HepG2 (cell line): ENCODE results near the gene RPS6KL1. TPM values are rescaled to one million over a fixed set of nuclear protein-coding genes. Genes with fewer than 3 reads are reported as not detected.

Experiments used
- ATAC-seq: fragments of 200-7000 bp; cut with Tn5 transposase; 3 replicates; pipeline ENCODE4 v1.9.1; 2020; ENCODE audit warnings: mild to moderate bottlenecking, moderate library complexity
- BruUV-seq: library from RNA; stranded (reverse); fragments of 400-500 nt; replicated peaks from 2 replicates; lab custom pipeline; 2021; lab: Mats Ljungman, UMichigan
- CTCF ChIA-PET: fragments of 300-600 bp; formaldehyde crosslinking; extraction: SDS; loops from one replicate; lab custom pipeline; 2021; ENCODE audit warnings: low total read pairs, inconsistent platforms, low intra/inter-chr PET ratio; lab: Yijun Ruan, JAX
- POLR2A ChIA-PET: fragments of 350-600 bp; sonication (Branson Sonifier 250); formaldehyde crosslinking; loops from one replicate; lab custom pipeline; 2020; ENCODE audit warnings: antibody characterized with exemption, inconsistent platforms; lab: Yijun Ruan, JAX
- DNase-seq: peaks from one replicate; pipeline ENCODE4 v3.0.0-alpha.2; 2015; ENCODE audit warnings: low spot score
- FAIRE-seq: peaks from 3 replicates; lab custom pipeline; 2011; peaks lifted over from hg19 to GRCh38; lab: Jason Lieb, UNC
- H2AFZ ChIP-seq: one replicate; pipeline ENCODE4 v1.6.1; 2011; ENCODE audit warnings: low read length, inconsistent platforms
- H3K27ac ChIP-seq: fragments of 300-600 bp; 3 replicates; pipeline ENCODE4 v1.8.0; 2011; ENCODE audit warnings: mixed run types, mild to moderate bottlenecking, mixed read lengths, low read length, inconsistent platforms; ENCODE audit not compliant: insufficient read depth; ENCODE audit errors: extremely low read length
- H3K27me3 ChIP-seq, 2 experiments: fragments of 200-600 bp in 1 of 2; 2 replicates in 1 of 2; 3 replicates in 1 of 2; pipeline versions ENCODE4 v1.6.0 to v1.8.0; 2011; ENCODE audit warnings: low read length in 2 of 2, mild to moderate bottlenecking in 2 of 2, moderate library complexity in 2 of 2, inconsistent platforms in 1 of 2; ENCODE audit not compliant: insufficient read depth in 2 of 2, control insufficient read depth in 1 of 2
- H3K36me3 ChIP-seq, 2 experiments: fragments of 200-600 bp in 1 of 2; replicated peaks in 1 of 2; 2 replicates in 1 of 2; 3 replicates in 1 of 2; pipeline versions ENCODE4 v1.5.1 to v1.8.0; 2011; ENCODE audit warnings: low read length in 2 of 2, inconsistent platforms in 1 of 2; ENCODE audit not compliant: insufficient read depth in 2 of 2, control insufficient read depth in 1 of 2
- H3K4me1 ChIP-seq: 2 replicates; pipeline ENCODE4 v1.5.1; 2012; ENCODE audit warnings: low read length, inconsistent platforms; ENCODE audit not compliant: insufficient read depth
- H3K4me2 ChIP-seq: 2 replicates; pipeline ENCODE4 v1.6.0; 2011; ENCODE audit warnings: low read depth, low read length, inconsistent platforms
- H3K4me3 ChIP-seq, 3 experiments: fragments of 200-600 bp in 1 of 3; sonication (generic), shearing (Covaris generic) in 1 of 3; replicated peaks in 1 of 3; 2 replicates each; pipeline ENCODE4 v1.5.1; 2011 to 2016; ENCODE audit warnings: low read length in 3 of 3, inconsistent platforms in 2 of 3, low read depth in 2 of 3, mild to moderate bottlenecking in 2 of 3, control low read depth in 1 of 3, mixed read lengths in 1 of 3; ENCODE audit not compliant: insufficient read depth in 1 of 3
- H3K79me2 ChIP-seq: one replicate; pipeline ENCODE4 v1.6.1; 2011; ENCODE audit warnings: low read length, inconsistent platforms; ENCODE audit not compliant: insufficient read depth
- H3K9ac ChIP-seq: 2 replicates; pipeline ENCODE4 v1.6.0; 2011; ENCODE audit warnings: mild to moderate bottlenecking, low read depth, low read length, inconsistent platforms; ENCODE audit not compliant: insufficient read depth
- H3K9me3 ChIP-seq: 2 replicates; pipeline ENCODE4 v1.5.1; 2012; ENCODE audit warnings: mild to moderate bottlenecking, low read length
- H4K20me1 ChIP-seq: 2 replicates; pipeline ENCODE4 v1.6.0; 2011; ENCODE audit warnings: inconsistent platforms, mild to moderate bottlenecking, low read length, moderate library complexity; ENCODE audit not compliant: insufficient read depth
- FOSL1 ChIP-seq: sonication (generic); formaldehyde crosslinking; IDR thresholded peaks from 2 replicates; pipeline ENCODE4 v1.9.0; 2021; ENCODE audit warnings: missing genetic modification reagents, borderline replicate concordance
- GLI4 ChIP-seq: sonication (generic); formaldehyde crosslinking; IDR thresholded peaks from 2 replicates; pipeline ENCODE4 v1.5.1; 2020; ENCODE audit warnings: missing genetic modification reagents, mild to moderate bottlenecking, moderate library complexity, borderline replicate concordance
- HCFC1 ChIP-seq: fragments of 150-350 bp; IDR thresholded peaks from 2 replicates; pipeline ENCODE4 v1.6.1; 2014; ENCODE audit warnings: low read depth, low read length
- MNT ChIP-seq: fragments of 450-650 bp; IDR thresholded peaks from 2 replicates; pipeline ENCODE4 v1.6.1; 2016
- NFE2L1 ChIP-seq: sonication (generic); formaldehyde crosslinking; IDR thresholded peaks from 2 replicates; pipeline ENCODE4 v1.4.0; 2020; ENCODE audit warnings: missing genetic modification reagents, mild to moderate bottlenecking, borderline replicate concordance
- RFX3 ChIP-seq: IDR thresholded peaks from 2 replicates; pipeline ENCODE4 v1.6.1; 2016; ENCODE audit warnings: missing biosample characterization, missing genetic modification reagents
- TEF ChIP-seq: sonication (generic); formaldehyde crosslinking; IDR thresholded peaks from 2 replicates; pipeline ENCODE4 v1.5.0; 2020; ENCODE audit warnings: missing genetic modification reagents
- TFDP1 ChIP-seq: IDR thresholded peaks from 2 replicates; pipeline ENCODE4 v1.6.1; 2016; ENCODE audit warnings: missing compliant biosample characterization, missing genetic modification reagents, borderline replicate concordance
- ZBTB21 ChIP-seq: sonication (generic); formaldehyde crosslinking; IDR thresholded peaks from 2 replicates; pipeline ENCODE4 v1.4.0; 2020; ENCODE audit warnings: missing genetic modification reagents
- ZFP36 ChIP-seq: fragments of 150-350 bp; IDR thresholded peaks from 2 replicates; pipeline ENCODE4 v1.6.1; 2018; ENCODE audit warnings: borderline replicate concordance, low read length, low read depth; ENCODE audit not compliant: partially characterized antibody
- ZNF549 ChIP-seq: sonication (generic); formaldehyde crosslinking; IDR thresholded peaks from 2 replicates; pipeline ENCODE4 v1.5.0; 2020; ENCODE audit warnings: missing genetic modification reagents
- WGBS: methylation state at CpG from one replicate; pipeline ENCODE4 v1.1.6; 2017; ENCODE audit warnings: low lambda C conversion rate; 5-methylcytosine and 5-hydroxymethylcytosine counted together
- in situ Hi-C: cut with HindIII; loops from 2 replicates; pipeline ENCODE4 v1.10.0; 2017; ENCODE audit warnings: low pct_unique_long_range_greater_than_20kb; ENCODE audit not compliant: extremely low pct_ligation_motif_present
- intact Hi-C: fragments of 100-400 bp; cut with micrococcal nuclease; formaldehyde crosslinking; loops from one replicate; pipeline ENCODE4 v1.10.0; 2022; ENCODE audit not compliant: unreplicated experiment
- polyA plus RNA-seq, 8 experiments: library from polyadenylated mRNA; depleted of rRNA in 3 of 8; stranded (reverse) in 7 of 8; unstranded in 1 of 8; fragments of >200 nt; fragmentation: Illumina TruSeq in 4 of 8; extraction: Trizol in 4 of 8; gene quantifications; 2 replicates each; pipeline versions ENCODE4 v1.2.1 to v1.2.3, GENCODE V29; 2011 to 2016; ENCODE audit warnings: low read depth in 4 of 8, missing spikeins in 1 of 8, mixed read lengths in 1 of 8; ENCODE audit not compliant: insufficient read depth in 1 of 8
- total RNA-seq, 5 experiments: library from RNA; depleted of rRNA; stranded (reverse); fragments of >200 nt; fragmentation: Illumina TruSeq; extraction: Trizol; gene quantifications; 2 replicates each; pipeline ENCODE4 v1.2.3, GENCODE V29; 2016; ENCODE audit warnings: low read depth in 1 of 5

RPS6KL1 gene
- total and polyA plus RNA-seq, 2 of the 13 experiments (the other 11 are each of a cell fraction or from before 2014, with no cell fraction given): 6.5 to 11.5 TPM

GRCh38 chr14:74910556-74910955 lies 12.5 kb downstream of the RPS6KL1 start (continued):
- no peak for TF ChIP-seq TEF (CRISPR knock-in tag)
- TF ChIP-seq GLI4 (CRISPR knock-in tag): no peak
- no peak for TF ChIP-seq TFDP1

GRCh38 chr14:74909911-74910310 lies 13.1 kb downstream of the RPS6KL1 start:
- no peak for ATAC-seq
- H3K9ac ChIP-seq: no peak overlapping the region
- no peak overlapping the region for H2AFZ ChIP-seq
- H3K27ac ChIP-seq: no peak overlapping the region
- in situ Hi-C loops (loop anchor here (5.0 kb wide), 2 partner anchors 48 to 182 kb away; no protein-coding TSS in a partner anchor), intact Hi-C loops (no loop called here)
- 73% methylated on average over 8 of the region's 10 CpGs for WGBS
- TF ChIP-seq NFE2L1 (CRISPR knock-in tag) (no peak), ZBTB21 (no peak), FOSL1 (CRISPR knock-in tag) (no peak), HCFC1 (no peak), ZFP36 (no peak), MNT (no peak), ZNF549 (CRISPR knock-in tag) (no peak), RFX3 (CRISPR knock-in tag) (no peak)
- no peaks in the 10 kb centered on the region for H3K36me3 ChIP-seq
- H3K4me2 ChIP-seq: no peak overlapping the region
- ChIA-PET POLR2A (no interaction called here), CTCF (no interaction called here)
- FAIRE-seq: no peak
- no peak for DNase-seq
- no peak overlapping the region for H3K4me3 ChIP-seq
- H3K4me1 ChIP-seq: peaks cover 16% of the 10 kb centered on the region; the same call in 1 of the 2 replicates
- no peaks in the 10 kb centered on the region for H3K9me3 ChIP-seq
- H4K20me1 ChIP-seq: no peaks in the 10 kb centered on the region
- no TSS peak for BruUV-seq
- H3K79me2 ChIP-seq: no peaks in the 10 kb centered on the region
- H3K27me3 ChIP-seq: no peaks in the 10 kb centered on the region
